H1 (cell line): Measurements from ENCODE around the gene EGFR. TPM values are rescaled to one million over a fixed set of nuclear protein-coding genes. Genes with fewer than 3 reads are reported as not detected.
A peak's percentile ranks its signal among the peaks of the same experiment; 100 is the strongest.

ENCODE experiments used
- CTCF ChIA-PET: fragments of 300-600 bp; sonication (Branson Sonifier 250); formaldehyde crosslinking; loops from one replicate; lab custom pipeline; 2021; ENCODE audit not compliant: partially characterized antibody; lab: Charles Lee
- POLR2A ChIA-PET: fragments of 300-600 bp; sonication (Branson Sonifier 250); formaldehyde crosslinking; loops from one replicate; lab custom pipeline; 2021; ENCODE audit warnings: inconsistent platforms; ENCODE audit not compliant: partially characterized antibody; lab: Charles Lee
- DNase-seq, 2 experiments: peaks; one replicate each; pipeline versions ENCODE4 v3.0.0 to v3.0.0-alpha.2; 2010 to 2022; ENCODE audit warnings: low spot score in 2 of 2, low read depth in 1 of 2, mixed read lengths in 1 of 2
- FAIRE-seq: peaks from 2 replicates; lab custom pipeline; 2011; peaks lifted over from hg19 to GRCh38; lab: Jason Lieb, UNC
- H2AFZ ChIP-seq: 2 replicates; pipeline ENCODE4 v1.8.1; 2012; ENCODE audit warnings: low read length, inconsistent platforms
- H2AK5ac ChIP-seq: 2 replicates; pipeline ENCODE4 v1.6.1; 2013; ENCODE audit warnings: low read depth, low read length
- H2BK120ac ChIP-seq: replicated peaks from 2 replicates; pipeline ENCODE3; 2013; ENCODE audit warnings: low read depth, low read length, inconsistent platforms
- H2BK12ac ChIP-seq: 2 replicates; pipeline ENCODE4 v1.6.1; 2013; ENCODE audit warnings: low read depth, low read length
- H2BK15ac ChIP-seq: 2 replicates; pipeline ENCODE4 v1.6.1; 2013; ENCODE audit warnings: low read length
- H2BK20ac ChIP-seq: 2 replicates; pipeline ENCODE4 v1.6.1; 2013; ENCODE audit warnings: low read length
- H2BK5ac ChIP-seq: 2 replicates; pipeline ENCODE4 v1.6.1; 2013; ENCODE audit warnings: low read depth, low read length
- H3K14ac ChIP-seq: 2 replicates; pipeline ENCODE4 v1.6.1; 2013; ENCODE audit warnings: inconsistent platforms; ENCODE audit not compliant: insufficient read length
- H3K18ac ChIP-seq: 2 replicates; pipeline ENCODE4 v1.6.1; 2013; ENCODE audit warnings: low read length; ENCODE audit errors: extremely low read depth
- H3K23ac ChIP-seq: 2 replicates; pipeline ENCODE4 v1.6.1; 2013; ENCODE audit warnings: inconsistent platforms; ENCODE audit not compliant: insufficient read length
- H3K23me2 ChIP-seq: 2 replicates; pipeline ENCODE4 v1.6.1; 2013; ENCODE audit warnings: low read depth, low read length
- H3K27ac ChIP-seq: 2 replicates; pipeline ENCODE4 v1.6.1; 2011; ENCODE audit warnings: low read depth, low read length, inconsistent platforms
- H3K27me3 ChIP-seq, 4 experiments: replicated peaks in 1 of 4; 1 replicate in 1 of 4; 2 replicates in 3 of 4; pipeline versions ENCODE4 v1.6.1 to v1.8.1; 2011 to 2013; ENCODE audit warnings: low read length in 3 of 4, mild to moderate bottlenecking in 3 of 4, inconsistent platforms in 2 of 4, mixed read lengths in 2 of 4, moderate library complexity in 1 of 4; ENCODE audit not compliant: control insufficient read depth in 3 of 4, insufficient read depth in 3 of 4; ENCODE audit errors: extremely low read depth in 1 of 4
- H3K36me3 ChIP-seq, 4 experiments: 2 replicates each; pipeline versions ENCODE4 v1.6.1 to v1.8.1; 2011 to 2013; ENCODE audit warnings: mild to moderate bottlenecking in 4 of 4, low read length in 3 of 4, moderate library complexity in 2 of 4, control low read depth in 1 of 4, inconsistent platforms in 1 of 4; ENCODE audit not compliant: insufficient read depth in 4 of 4, control insufficient read depth in 2 of 4
- H3K4ac ChIP-seq: replicated peaks from 2 replicates; pipeline ENCODE3; 2013; ENCODE audit warnings: low read length, low read depth, mixed read lengths, inconsistent platforms; ENCODE audit not compliant: insufficient read length
- H3K4me1 ChIP-seq, 4 experiments: replicated peaks in 1 of 4; 1 replicate in 1 of 4; 2 replicates in 3 of 4; pipeline versions ENCODE4 v1.6.1 to v1.8.1; 2011 to 2013; ENCODE audit warnings: low read length in 3 of 4, inconsistent platforms in 2 of 4, mixed read lengths in 1 of 4; ENCODE audit not compliant: insufficient read depth in 4 of 4, control insufficient read depth in 3 of 4
- H3K4me2 ChIP-seq, 2 experiments: 2 replicates each; pipeline versions ENCODE4 v1.6.1 to v1.8.1; 2011 to 2013; ENCODE audit warnings: low read depth in 2 of 2, low read length in 2 of 2, control low read depth in 1 of 2, inconsistent platforms in 1 of 2, mild to moderate bottlenecking in 1 of 2; ENCODE audit not compliant: insufficient read depth in 1 of 2
- H3K4me3 ChIP-seq, 4 experiments: fragments of 200-600, 300-600 bp in 1 of 4; sonication (generic), shearing (Covaris generic), sonication (Bioruptor Twin) in 1 of 4; 2 replicates each; pipeline versions ENCODE4 v1.5.1 to v1.8.1; 2011 to 2016; ENCODE audit warnings: low read length in 4 of 4, low read depth in 3 of 4, control low read depth in 2 of 4, inconsistent platforms in 2 of 4, mild to moderate bottlenecking in 2 of 4, mixed read lengths in 1 of 4, moderate library complexity in 1 of 4; ENCODE audit not compliant: insufficient read depth in 2 of 4; ENCODE audit errors: extremely low read depth in 1 of 4
- H3K56ac ChIP-seq: replicated peaks from 2 replicates; pipeline ENCODE3; 2013; ENCODE audit warnings: low read depth, mild to moderate bottlenecking, mixed read lengths, low read length, inconsistent platforms; ENCODE audit not compliant: insufficient read length
- H3K79me1 ChIP-seq: 2 replicates; pipeline ENCODE4 v1.6.1; 2013; ENCODE audit warnings: low read depth, low read length, control low read depth
- H3K79me2 ChIP-seq, 2 experiments: 2 replicates each; pipeline versions ENCODE4 v1.6.1 to v1.8.1; 2012 to 2013; ENCODE audit warnings: low read length in 2 of 2, mild to moderate bottlenecking in 2 of 2, inconsistent platforms in 1 of 2; ENCODE audit not compliant: insufficient read depth in 2 of 2, control insufficient read depth in 1 of 2
- H3K9ac ChIP-seq, 4 experiments: replicated peaks in 1 of 4; 1 replicate in 1 of 4; 2 replicates in 3 of 4; pipeline versions ENCODE4 v1.6.1 to v1.8.1; 2011 to 2013; ENCODE audit warnings: low read depth in 3 of 4, low read length in 3 of 4, control low read depth in 2 of 4, mild to moderate bottlenecking in 2 of 4, moderate library complexity in 2 of 4, inconsistent platforms in 1 of 4; ENCODE audit errors: extremely low read depth in 1 of 4
- H3K9me3 ChIP-seq, 2 experiments: 2 replicates each; pipeline versions ENCODE4 v1.6.1 to v1.8.1; 2012 to 2013; ENCODE audit warnings: mild to moderate bottlenecking in 2 of 2, moderate library complexity in 2 of 2, control low read depth in 1 of 2, inconsistent platforms in 1 of 2, low read depth in 1 of 2, low read length in 1 of 2, mixed read lengths in 1 of 2; ENCODE audit not compliant: insufficient read depth in 2 of 2
- H4K20me1 ChIP-seq, 2 experiments: replicated peaks in 1 of 2; 2 replicates each; pipeline versions ENCODE3 to v1.8.1; 2011 to 2013; ENCODE audit warnings: inconsistent platforms in 2 of 2, low read length in 2 of 2, mild to moderate bottlenecking in 1 of 2; ENCODE audit not compliant: insufficient read depth in 2 of 2, control insufficient read depth in 1 of 2
- H4K5ac ChIP-seq: 2 replicates; pipeline ENCODE4 v1.6.1; 2013; ENCODE audit warnings: low read length, low read depth, mixed read lengths, inconsistent platforms; ENCODE audit not compliant: insufficient read length
- H4K8ac ChIP-seq: 2 replicates; pipeline ENCODE4 v1.8.0; 2013; ENCODE audit warnings: mild to moderate bottlenecking, moderate library complexity, low read length, inconsistent platforms; ENCODE audit not compliant: insufficient read depth; ENCODE audit errors: extremely low read depth
- H4K91ac ChIP-seq: replicated peaks from 2 replicates; pipeline ENCODE3; 2013; ENCODE audit warnings: low read length, mixed read lengths, inconsistent platforms; ENCODE audit not compliant: insufficient read length
- BACH1 ChIP-seq: IDR thresholded peaks from 2 replicates; pipeline ENCODE4 v1.6.1; 2012; ENCODE audit warnings: low read length, improper control_type of control experiment
- BRCA1 ChIP-seq: IDR thresholded peaks from 2 replicates; pipeline ENCODE4 v1.6.1; 2012; ENCODE audit warnings: low read depth, low read length, improper control_type of control experiment
- CBX8 ChIP-seq: fragments of 300-800, 300-1000 bp; sonication (generic); IDR thresholded peaks from 2 replicates; pipeline ENCODE4 v1.7.1; 2016; ENCODE audit warnings: low read depth, low read length, borderline replicate concordance
- CHD1 ChIP-seq: IDR thresholded peaks from 2 replicates; pipeline ENCODE4 v1.6.1; 2012; ENCODE audit warnings: low read depth, low read length, improper control_type of control experiment
- CREB1 ChIP-seq: IDR thresholded peaks from 2 replicates; pipeline ENCODE4 v1.6.1; 2012; ENCODE audit warnings: inconsistent platforms
- KDM4A ChIP-seq: IDR thresholded peaks from one replicate; pipeline ENCODE4 v1.7.1; 2012; ENCODE audit warnings: low read depth, mild to moderate bottlenecking, moderate library complexity, low read length, inconsistent platforms; ENCODE audit not compliant: severe bottlenecking
- MAX ChIP-seq: IDR thresholded peaks from 2 replicates; pipeline ENCODE4 v1.6.1; 2012; ENCODE audit warnings: inconsistent platforms
- NRF1 ChIP-seq: IDR thresholded peaks from 2 replicates; pipeline ENCODE4 v1.6.1; 2011; ENCODE audit warnings: mild to moderate bottlenecking, low read depth, low read length, improper control_type of control experiment
- POLR2AphosphoS5 ChIP-seq: IDR thresholded peaks from 2 replicates; pipeline ENCODE4 v1.6.1; 2011; ENCODE audit warnings: low read depth, low read length
- RBBP5 ChIP-seq: IDR thresholded peaks from 2 replicates; pipeline ENCODE4 v1.7.1; 2012; ENCODE audit warnings: low read depth, mild to moderate bottlenecking, inconsistent platforms, low read length, moderate library complexity, borderline replicate concordance
- RXRA ChIP-seq: IDR thresholded peaks from 2 replicates; pipeline ENCODE4 v1.6.1; 2011; ENCODE audit warnings: low read depth, mild to moderate bottlenecking, low read length, moderate library complexity; ENCODE audit not compliant: insufficient read depth
- SIN3A ChIP-seq, 2 experiments: IDR thresholded peaks in 1 of 2; conservative IDR thresholded peaks in 1 of 2; 2 replicates each; pipeline ENCODE4 v1.6.1; 2011 to 2012; ENCODE audit warnings: low read length in 2 of 2, improper control_type of control experiment in 1 of 2, low read depth in 1 of 2, mild to moderate bottlenecking in 1 of 2
- TAF1 ChIP-seq: IDR thresholded peaks from 2 replicates; pipeline ENCODE4 v1.6.1; 2011; ENCODE audit warnings: mild to moderate bottlenecking, low read depth, low read length
- YY1 ChIP-seq: IDR thresholded peaks from 2 replicates; pipeline ENCODE4 v1.6.1; 2011; ENCODE audit warnings: low read depth, mild to moderate bottlenecking, low read length
- WGBS, 2 experiments: shearing (Covaris generic) in 1 of 2; methylation state at CpG; one replicate each; pipeline versions ENCODE4 v1.1.6 to v1.1.7; 2013 to 2015; ENCODE audit warnings: low lambda C conversion rate in 2 of 2, mixed read lengths in 2 of 2, inconsistent platforms in 1 of 2, low coverage in 1 of 2, missing lambda C conversion rate in 1 of 2; ENCODE audit not compliant: insufficient replicate concordance in 2 of 2, insufficient coverage in 1 of 2, insufficient read length in 1 of 2; ENCODE audit errors: extremely low coverage in 1 of 2, missing lambda C conversion rate in 1 of 2; 5-methylcytosine and 5-hydroxymethylcytosine counted together
- polyA plus RNA-seq, 7 experiments: library from polyadenylated mRNA; depleted of rRNA in 3 of 7; stranded (reverse) in 5 of 7; unstranded in 2 of 7; fragments of >200 nt in 5 of 7; fragments of 200-250 nt in 2 of 7; gene quantifications; 1 replicate in 5 of 7; 2 replicates in 1 of 7; 4 replicates in 1 of 7; pipeline versions ENCODE4 v1.2.1 to v1.2.3, GENCODE V29; 2011 to 2013; ENCODE audit warnings: missing spikeins in 2 of 7, mixed read lengths in 2 of 7
- total RNA-seq: library from RNA; stranded (reverse); fragmentation: NEBNext Ultra II Directional; extraction: Animal tissue kit (Norgen Biotek cat#: 25700); gene quantifications from 2 replicates; pipeline ENCODE4 v1.2.1, GENCODE V29; 2021

The EGFR gene
- total and polyA plus RNA-seq, 2 of the 8 experiments (the other 6 are each of a cell fraction or from before 2014, with no cell fraction given), result 1.9 to 5.8 TPM

- peaks cover 0 to 3% (median 1%) of the 10 kb centered on the region in 4 experiments; a peak in 2 of 7 replicates for H3K4me1 ChIP-seq
- no peak overlapping the region for H3K56ac ChIP-seq
- FAIRE-seq (no peak), DNase-seq (no peak)
- H3K4ac ChIP-seq, result no peak overlapping the region
- H3K4me2 ChIP-seq, result no peak overlapping the region
- H3K23ac ChIP-seq, result no peak overlapping the region
- H4K8ac ChIP-seq, result no peak overlapping the region
- no peak overlapping the region for H3K4me3 ChIP-seq
- H2BK120ac ChIP-seq, result no peak overlapping the region
- ChIA-PET CTCF (interaction anchor here (1.1 kb wide), 1 partner anchor 9 kb away, joined by 3 read pairs; no protein-coding TSS in a partner anchor), POLR2A (no interaction called here)
- no peaks in the 10 kb centered on the region for H3K79me1 ChIP-seq
- no peaks in the 10 kb centered on the region for H3K79me2 ChIP-seq
- no peaks in the 10 kb centered on the region for H3K9me3 ChIP-seq
- H4K5ac ChIP-seq, result no peak overlapping the region
- no peak overlapping the region for H3K14ac ChIP-seq
- 86% methylated on average over 4 of the region's 4 CpGs; no CpG with 5 or more reads in 1 of the 2 experiments for WGBS, 2 experiments
- no peak overlapping the region for H3K9ac ChIP-seq
- no peak overlapping the region for H2AFZ ChIP-seq
- peaks cover 4% of the 10 kb centered on the region; the same call in 1 of the 2 replicates for H3K23me2 ChIP-seq
- no peak overlapping the region for H2BK5ac ChIP-seq
- H2BK12ac ChIP-seq, result no peak overlapping the region; the same call in 1 of the 2 replicates
- H3K18ac ChIP-seq, result no peak overlapping the region
- no peak overlapping the region; the same call in 1 of the 2 replicates for H2BK20ac ChIP-seq
- no peak overlapping the region for H2BK15ac ChIP-seq
- H4K91ac ChIP-seq, result no peak overlapping the region
- no peaks in the 10 kb centered on the region for H3K36me3 ChIP-seq
- H3K27me3 ChIP-seq, result no peaks in the 10 kb centered on the region
- H3K27ac ChIP-seq, result no peak overlapping the region
- TF ChIP-seq NRF1, result no peak
- no peak for TF ChIP-seq YY1
- no peak for TF ChIP-seq RXRA
- TF ChIP-seq BACH1, result no peak
- TF ChIP-seq CREB1, result no peak
- TF ChIP-seq CBX8, result no peak
- TF ChIP-seq SIN3A (conservative IDR thresholded peaks at IDR 0.05 in 1 of 2, IDR thresholded peaks at IDR 0.05 in 1 of 2; ENCODE audit: low read depth in 1 of 2, low read length in 2 of 2), result no peak
- TF ChIP-seq CHD1, result no peak
- TF ChIP-seq POLR2AphosphoS5, result no peak
- TF ChIP-seq KDM4A, result no peak
- TF ChIP-seq TAF1, result no peak
- no peak for TF ChIP-seq MAX
- TF ChIP-seq BRCA1, result no peak
- TF ChIP-seq RBBP5, result no peak
- peaks cover 0 to 2% of the 10 kb centered on the region in 2 experiments for H4K20me1 ChIP-seq
- peak overlapping the region; percentile 41; the same call in 1 of the 2 replicates for H2AK5ac ChIP-seq
These were observed 76.9 kb downstream of the EGFR start for GRCh38 chr7:55095672-55096071.
